Measurements from ENCODE around the gene USP5. TPM values are rescaled to one million over a fixed set of nuclear protein-coding genes. Genes with fewer than 3 reads are reported as not detected.
A peak's percentile ranks its signal among the peaks of the same experiment; 100 is the strongest.

Gene USP5
- total RNA-seq, 1 experiment from 2014 or later, result 158 TPM

GRCh38 chr12:6843118-6843902 lies 8.6 kb upstream of the USP5 start:
- ATAC-seq (peak; percentile 71), DNase-seq (ENCODE audit: low spot score) (peak; percentile 49)
- H3K9me3 Mint-ChIP-seq, result no peaks in the 10 kb centered on the region
- peaks cover 55% of the 10 kb centered on the region for H3K36me3 Mint-ChIP-seq
- H3K4me3 Mint-ChIP-seq, result no peak overlapping the region
- peak overlapping the region; percentile 45; the same call in 1 of the 2 replicates for H3K27ac Mint-ChIP-seq
- POLR2A ChIA-PET, result interaction anchor here (0.6 kb wide), 1 partner anchor 9 kb away, joined by 3 read pairs; no protein-coding TSS in a partner anchor
- H3K4me1 Mint-ChIP-seq, result peaks cover 11% of the 10 kb centered on the region
- TF ChIP-seq TCF7 (CRISPR knock-in tag; IDR thresholded peaks at IDR 0.05; ENCODE audit: low read depth) (no peak), USF1 (CRISPR knock-in tag; IDR thresholded peaks at IDR 0.05) (0 out of 2 replicates have a peak, but pooled peaks have one; percentile 22), MYBL2 (CRISPR knock-in tag; IDR thresholded peaks at IDR 0.05) (no peak)
- CTCF ChIA-PET, result interaction anchor here (0.9 to 5.1 kb wide), 6 partner anchors 9 to 120 kb away, joined by 3 to 28 read pairs (median 4); partner anchors contain the start of genes CDCA3, COPS7A and USP5
- no peaks in the 10 kb centered on the region for H3K27me3 Mint-ChIP-seq (ENCODE audit: low read depth)

- DNase-seq (ENCODE audit: low spot score), result no peak
- Mint-ChIP-seq H3K4me3 (no peak overlapping the region), H3K9me3 (no peaks in the 10 kb centered on the region), H3K27me3 (ENCODE audit: low read depth) (no peaks in the 10 kb centered on the region), H3K4me1 (peaks cover 12% of the 10 kb centered on the region), H3K27ac (no peak overlapping the region), H3K36me3 (peaks cover 61% of the 10 kb centered on the region)
- CTCF ChIA-PET, result interaction anchor here (0.8 to 1.6 kb wide), 2 partner anchors 24 to 27 kb away, joined by 3 to 4 read pairs; no protein-coding TSS in a partner anchor
- no peak for ATAC-seq
- POLR2A ChIA-PET, result no interaction called here
- no peak for TF ChIP-seq HMGXB4 (CRISPR knock-in tag; IDR thresholded peaks at IDR 0.05)
- no peak for TF ChIP-seq ZNF121 (CRISPR knock-in tag; IDR thresholded peaks at IDR 0.05)
- TF ChIP-seq MLX (CRISPR knock-in tag; IDR thresholded peaks at IDR 0.05), result no peak
- no peak for TF ChIP-seq FOXP1 (CRISPR knock-in tag; IDR thresholded peaks at IDR 0.05; ENCODE audit: borderline replicate concordance)
- TF ChIP-seq ZNF138 (CRISPR knock-in tag; conservative IDR thresholded peaks at IDR 0.05), result no peak
These were observed 6.6 kb upstream of the USP5 start for GRCh38 chr12:6845395-6845794.

- no peaks in the 10 kb centered on the region for H3K27me3 Mint-ChIP-seq (ENCODE audit: low read depth)
- peaks cover 14% of the 10 kb centered on the region for H3K4me1 Mint-ChIP-seq
- H3K36me3 Mint-ChIP-seq, result peaks cover 61% of the 10 kb centered on the region
- ATAC-seq, result no peak
- ChIA-PET POLR2A (no interaction called here), CTCF (interaction anchor here (0.8 kb wide), 1 partner anchor 23 kb away, joined by 3 read pairs; no protein-coding TSS in a partner anchor)
- TF ChIP-seq SMAD4 (CRISPR knock-in tag; IDR thresholded peaks at IDR 0.05) (no peak), TCF7 (CRISPR knock-in tag; IDR thresholded peaks at IDR 0.05; ENCODE audit: low read depth) (no peak), PRDM15 (CRISPR knock-in tag; IDR thresholded peaks at IDR 0.05) (no peak), NFE2L1 (CRISPR knock-in tag; IDR thresholded peaks at IDR 0.05) (no peak), USF2 (CRISPR knock-in tag; IDR thresholded peaks at IDR 0.05) (no peak), E2F4 (CRISPR knock-in tag; IDR thresholded peaks at IDR 0.05; ENCODE audit: borderline replicate concordance, low read depth) (no peak), ZNF232 (CRISPR knock-in tag; IDR thresholded peaks at IDR 0.05) (no peak), RELA (CRISPR knock-in tag; IDR thresholded peaks at IDR 0.05; ENCODE audit: borderline replicate concordance) (no peak), NR1H2 (CRISPR knock-in tag; IDR thresholded peaks at IDR 0.05) (no peak), HMGXB4 (CRISPR knock-in tag; IDR thresholded peaks at IDR 0.05) (no peak), ZNF396 (CRISPR knock-in tag; IDR thresholded peaks at IDR 0.05; ENCODE audit: borderline replicate concordance) (no peak), TEAD4 (CRISPR knock-in tag; IDR thresholded peaks at IDR 0.05) (no peak)
- H3K9me3 Mint-ChIP-seq, result no peaks in the 10 kb centered on the region
- no peak overlapping the region for H3K27ac Mint-ChIP-seq
- DNase-seq (ENCODE audit: low spot score), result no peak
- no peak overlapping the region for H3K4me3 Mint-ChIP-seq
These were observed 5.6 kb upstream of the USP5 start for GRCh38 chr12:6846316-6846869.

Measured in WTC11 (cell line).